NCI-H1417 (cell line): ENCODE measurements around the gene CAPRIN2.
A peak's percentile ranks its signal among the peaks of the same experiment; 100 is the strongest.

Source experiments
- DNase-seq, 3 experiments: peaks; one replicate each; lab custom pipeline; 2025; lab: John Stamatoyannopoulos, UW

Gene CAPRIN2

GRCh38 chr12:30761730-30762129 is 7.0 kb upstream of the CAPRIN2 start:
- no peak for DNase-seq

DNA sequence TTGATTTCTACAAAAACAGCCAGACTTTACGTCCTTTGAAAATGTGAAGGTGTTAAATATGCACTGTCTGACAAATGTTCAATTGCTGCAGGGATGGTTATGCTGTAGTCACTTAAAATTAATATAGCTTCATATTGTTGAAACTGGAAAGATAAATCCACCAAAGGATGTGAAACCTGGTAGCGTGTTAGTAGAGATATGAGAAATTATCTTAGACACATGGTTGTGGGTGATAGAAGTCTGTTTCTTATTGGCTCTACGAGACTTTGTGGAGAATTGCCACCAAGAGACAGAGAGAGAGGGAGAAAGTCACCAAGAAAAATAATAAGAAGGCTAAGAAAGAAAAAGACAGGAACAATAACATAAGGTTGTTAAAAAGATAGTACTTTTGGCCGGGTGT is 2.6 kb upstream of the CAPRIN2 start:
- DNase-seq, result no peak

DNA sequence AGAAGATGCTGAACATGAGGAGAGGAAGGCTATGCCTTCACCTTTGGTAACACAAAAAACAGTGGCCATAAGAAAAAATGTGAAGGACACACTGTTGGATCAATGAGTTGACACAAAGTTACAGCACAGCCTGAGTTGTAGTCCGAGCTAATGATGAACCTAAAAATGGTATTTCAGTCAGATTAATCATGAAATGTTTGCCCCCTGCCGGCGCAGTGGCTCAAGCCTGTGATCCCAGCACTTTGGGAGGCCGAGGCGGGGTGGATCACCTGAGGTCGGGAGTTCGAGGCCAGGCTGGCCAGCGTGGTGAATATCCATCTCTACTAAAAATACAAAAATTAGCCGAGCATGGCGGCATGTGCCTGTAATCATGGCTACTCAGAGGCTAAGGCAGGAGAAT is 1.3 kb upstream of the CAPRIN2 start:
- no peak for DNase-seq

DNA sequence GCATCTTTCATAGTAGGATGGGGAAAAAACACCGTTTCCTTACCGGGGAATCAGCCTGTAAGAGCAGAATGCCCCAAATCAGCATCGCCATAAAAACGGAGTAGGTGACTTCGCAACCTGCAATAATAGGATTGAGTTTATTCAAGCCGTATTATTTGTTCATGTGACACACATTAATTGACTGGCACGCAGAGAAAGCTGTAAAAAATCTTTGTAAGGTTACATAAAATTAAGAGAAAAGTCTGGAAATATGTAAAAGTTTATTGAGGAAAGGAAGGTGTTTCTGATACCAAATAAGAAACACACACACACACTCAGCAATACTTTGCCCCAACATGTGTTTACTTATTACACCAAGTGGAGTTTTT is 628 bp upstream of the CAPRIN2 start:
- DNase-seq, result no peak

- DNase-seq, result peak in 1 of 3 experiments; percentile 50
Measured at GRCh38 chr12:30754383-30754749, 385 bp downstream of the CAPRIN2 start.

DNA sequence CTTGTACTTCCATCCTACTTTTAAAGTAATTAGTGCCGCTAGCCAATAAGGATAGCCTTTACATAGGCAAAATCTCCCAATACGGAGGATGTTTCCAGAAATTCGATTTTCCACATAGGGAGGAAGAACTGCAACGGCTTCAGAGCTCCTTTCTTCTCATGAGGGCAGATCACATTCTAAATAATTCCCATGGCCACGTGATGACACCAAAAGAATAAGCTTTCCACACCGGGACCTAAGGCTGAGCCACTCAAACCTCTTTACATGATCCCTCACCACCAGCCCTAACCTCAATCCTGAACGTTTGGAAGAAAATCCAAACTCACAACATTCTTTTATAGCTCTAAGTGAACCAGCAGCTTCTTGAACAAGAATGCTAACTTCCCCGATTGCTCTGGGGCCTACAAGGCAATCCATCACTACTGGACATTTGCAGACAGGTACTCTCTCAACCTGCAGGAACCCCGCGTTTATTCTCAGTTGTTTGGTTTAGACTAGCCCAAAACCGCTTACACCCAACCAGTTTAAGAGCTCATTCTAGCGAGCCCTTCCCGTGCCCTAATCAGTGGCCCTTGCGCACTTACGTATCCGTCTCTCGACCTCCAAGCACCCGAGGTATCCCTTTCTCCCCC is 884 bp downstream of the CAPRIN2 start:
- peak in 1 of 3 experiments; percentile 78 for DNase-seq

DNA sequence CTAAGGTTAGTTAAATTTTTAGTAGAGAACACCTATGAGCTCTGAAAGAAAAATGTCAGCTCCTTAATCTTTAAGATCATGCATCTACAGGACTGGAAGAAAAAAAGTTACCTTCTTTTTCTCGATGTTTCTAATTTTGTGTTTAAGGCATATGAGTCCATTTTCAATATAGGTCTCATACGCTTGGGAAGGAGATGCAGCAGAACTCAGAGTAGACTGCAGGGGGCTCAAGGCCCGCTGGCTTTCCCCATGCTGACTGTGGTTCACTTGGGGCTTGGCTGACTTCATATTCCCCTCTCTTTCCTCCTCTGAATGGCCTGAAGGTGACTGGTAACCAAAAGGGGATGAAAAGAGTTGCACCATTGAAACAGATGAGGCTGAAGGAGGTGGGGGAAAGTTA is 1.5 kb downstream of the CAPRIN2 start:
- peak in 2 of 3 experiments; percentile 47 to 67 for DNase-seq

GRCh38 chr12:30752255-30752654 is 2.5 kb downstream of the CAPRIN2 start:
- no peak for DNase-seq

DNA sequence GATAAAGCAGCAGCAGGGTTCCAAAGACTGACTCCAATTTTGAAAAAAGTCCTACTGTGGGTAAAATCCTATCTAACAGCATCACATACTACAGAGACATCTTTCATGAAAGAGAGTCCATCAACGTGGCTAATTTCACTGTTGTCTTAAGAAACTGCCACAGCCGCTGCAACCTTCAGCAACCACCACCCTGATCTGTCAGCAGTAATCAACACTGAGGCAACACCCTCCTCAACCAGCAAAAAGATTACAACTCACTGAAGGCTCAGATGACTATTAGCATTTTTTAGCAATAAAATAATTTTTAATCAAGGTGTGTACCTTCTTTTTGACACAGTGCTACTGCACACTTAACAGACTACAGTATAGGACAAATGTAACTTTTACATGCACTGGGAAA is 6.6 kb downstream of the CAPRIN2 start:
- no peak for DNase-seq

GRCh38 chr12:30746190-30746589 is 8.6 kb downstream of the CAPRIN2 start:
- DNase-seq, result no peak

- DNase-seq, result no peak
Measured at GRCh38 chr12:30744321-30744720, 10.4 kb downstream of the CAPRIN2 start.

- DNase-seq, result no peak
Measured at GRCh38 chr12:30740274-30740673, 14.5 kb downstream of the CAPRIN2 start.

GRCh38 chr12:30739020-30739419 is 15.7 kb downstream of the CAPRIN2 start:
- DNase-seq, result no peak

GRCh38 chr12:30732954-30733637 is 21.7 kb downstream of the CAPRIN2 start:
- no peak for DNase-seq

- no peak for DNase-seq
Measured at GRCh38 chr12:30730011-30730410, 24.7 kb downstream of the CAPRIN2 start.

GRCh38 chr12:30729547-30729946 is 25.2 kb downstream of the CAPRIN2 start:
- no peak for DNase-seq

DNA sequence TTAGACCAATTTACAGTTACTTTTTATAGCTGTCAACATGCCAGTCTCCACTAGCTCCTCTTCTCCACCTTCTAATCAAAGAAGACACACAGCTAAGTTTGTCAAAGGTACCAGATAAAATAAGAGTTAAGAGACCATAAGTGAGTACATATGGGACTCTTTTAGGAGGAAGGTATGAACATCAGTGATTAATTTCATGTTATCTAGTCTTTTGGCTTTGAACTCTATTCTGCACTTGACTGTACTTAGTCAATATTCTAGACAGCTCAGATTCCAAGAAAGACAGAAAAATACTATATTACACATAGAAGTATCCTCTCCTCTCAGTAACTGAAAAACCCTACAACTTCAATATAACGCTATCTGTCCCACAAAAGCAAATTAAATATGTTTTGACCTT is 28.1 kb downstream of the CAPRIN2 start:
- no peak for DNase-seq

DNA sequence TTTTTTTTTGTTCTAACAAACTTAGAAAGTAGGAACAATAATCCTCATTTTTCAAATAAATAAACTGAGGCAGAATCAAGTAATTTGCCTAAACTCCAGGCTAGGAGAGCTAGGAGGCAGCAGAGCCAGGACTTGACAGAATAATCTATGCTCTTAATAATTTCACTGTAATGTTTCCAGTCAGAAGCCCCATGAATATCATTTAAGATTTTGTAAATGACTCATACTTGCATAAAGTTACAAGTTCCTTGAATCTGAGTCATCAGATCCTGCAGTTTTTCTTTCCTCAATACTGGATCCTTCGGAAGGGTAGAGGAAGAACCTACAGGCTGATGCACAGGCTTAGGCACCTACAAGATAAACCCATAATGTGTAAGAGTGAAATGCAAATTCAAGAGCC is 29.0 kb downstream of the CAPRIN2 start:
- no peak for DNase-seq

DNA sequence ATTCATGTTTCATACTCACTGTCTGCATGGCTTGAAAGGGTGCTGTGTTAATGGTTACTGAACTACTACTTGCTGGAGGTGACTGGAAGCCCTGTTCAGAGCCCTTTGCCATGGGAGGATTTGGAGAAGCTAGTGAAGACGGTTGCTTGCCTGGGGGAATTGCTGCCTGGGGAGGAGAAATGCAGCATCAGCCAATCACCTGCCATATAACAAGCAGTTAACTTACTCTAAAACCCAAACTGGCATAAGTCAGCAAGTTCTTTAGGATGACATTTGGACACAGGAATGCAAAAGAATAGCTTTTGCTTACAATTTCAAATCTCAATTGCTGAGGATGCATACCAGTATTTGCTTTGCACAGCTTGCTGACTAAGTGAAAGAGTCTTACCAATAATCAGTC is 35.7 kb downstream of the CAPRIN2 start:
- DNase-seq, result no peak

DNA sequence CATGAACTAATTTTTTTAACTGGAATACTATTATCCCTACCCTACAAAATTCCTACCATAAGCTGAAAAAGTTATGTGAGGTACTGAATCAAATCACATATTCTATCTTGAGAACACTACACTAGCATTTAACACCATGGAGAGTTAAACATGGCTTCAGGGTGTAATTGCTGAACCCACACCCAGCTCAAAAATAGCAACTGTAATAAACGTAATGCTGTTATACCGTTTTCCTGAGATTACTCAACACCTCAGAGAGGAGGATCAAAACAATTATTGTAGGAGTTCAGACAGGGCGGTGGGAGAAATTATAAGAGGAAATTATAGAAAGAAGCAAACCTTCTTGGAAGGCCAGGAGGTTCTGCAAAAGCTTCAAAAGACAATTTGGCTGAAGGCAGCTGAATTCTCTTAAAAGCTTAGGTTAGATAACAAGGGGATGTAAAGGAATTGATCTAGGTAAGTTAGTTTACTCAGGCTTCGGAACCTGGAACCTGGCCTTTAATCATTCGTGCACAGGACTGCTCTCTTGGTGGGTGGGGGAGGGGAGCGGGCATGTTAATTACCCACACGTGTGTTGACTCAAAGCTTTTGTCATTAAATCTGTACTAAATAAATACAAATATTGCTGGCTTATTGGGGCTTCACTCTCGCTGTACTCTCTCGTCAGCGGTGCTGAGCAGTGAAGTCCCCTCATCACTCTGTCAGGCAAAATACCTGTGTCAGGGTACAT is 47.0 kb downstream of the CAPRIN2 start:
- no peak for DNase-seq

DNA sequence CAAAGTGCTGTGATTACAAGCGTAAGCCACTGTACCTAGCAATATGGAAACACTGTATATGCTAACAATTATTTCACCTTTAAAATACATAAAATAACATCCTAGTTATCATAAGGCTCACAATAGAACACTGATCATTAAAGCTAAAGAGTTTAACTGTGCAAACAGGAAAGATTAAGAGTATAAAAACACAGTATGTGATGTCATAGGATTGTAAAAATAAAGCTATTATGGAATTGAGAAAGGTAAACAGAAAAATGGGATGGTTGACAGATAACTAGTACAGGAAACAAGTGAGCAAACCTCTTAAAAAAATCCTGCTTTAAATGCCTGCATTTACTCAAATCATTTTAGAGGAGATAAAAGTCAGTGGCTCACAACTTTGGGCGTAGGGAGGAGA is 48.3 kb downstream of the CAPRIN2 start:
- peak in 2 of 3 experiments; percentile 21 to 57 for DNase-seq

GRCh38 chr12:30701056-30701455 is 53.7 kb downstream of the CAPRIN2 start:
- no peak for DNase-seq

GRCh38 chr12:30700216-30700900 is 54.4 kb downstream of the CAPRIN2 start:
- DNase-seq, result no peak
